GM21786 (cell line): ENCODE measurements around the gene GPAT3.
"Not testable (repeated sequence)": the region's sequence is repeated elsewhere in the genome, so short reads cannot be mapped to it uniquely, and the experiment has no call there.

Source experiments
- ATAC-seq: cut with Tn5 transposase; IDR thresholded peaks from one replicate; pipeline ENCODE4 v1.9.1; 2021; ENCODE audit not compliant: unreplicated experiment

GPAT3 gene

DNA sequence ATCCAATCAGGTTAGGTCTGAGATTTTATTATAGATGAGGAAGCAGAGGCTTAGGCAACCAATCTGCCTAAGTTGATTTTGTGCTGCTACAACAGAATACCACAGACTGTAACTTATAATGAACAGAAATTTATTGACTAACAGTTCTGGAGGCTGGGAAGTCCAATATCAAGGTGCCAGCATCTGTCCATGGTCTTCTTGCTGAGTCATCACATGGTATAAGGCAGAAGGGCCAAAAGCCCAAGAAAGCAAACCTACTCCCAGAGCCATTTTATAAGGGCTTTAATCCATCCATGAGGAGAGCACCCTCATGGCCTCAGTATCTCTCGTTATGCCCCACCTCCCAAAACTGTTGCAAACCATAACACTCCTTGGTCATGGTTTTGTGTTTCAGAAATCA, 55.8 kb downstream of the GPAT3 start:
- no peak for ATAC-seq

DNA sequence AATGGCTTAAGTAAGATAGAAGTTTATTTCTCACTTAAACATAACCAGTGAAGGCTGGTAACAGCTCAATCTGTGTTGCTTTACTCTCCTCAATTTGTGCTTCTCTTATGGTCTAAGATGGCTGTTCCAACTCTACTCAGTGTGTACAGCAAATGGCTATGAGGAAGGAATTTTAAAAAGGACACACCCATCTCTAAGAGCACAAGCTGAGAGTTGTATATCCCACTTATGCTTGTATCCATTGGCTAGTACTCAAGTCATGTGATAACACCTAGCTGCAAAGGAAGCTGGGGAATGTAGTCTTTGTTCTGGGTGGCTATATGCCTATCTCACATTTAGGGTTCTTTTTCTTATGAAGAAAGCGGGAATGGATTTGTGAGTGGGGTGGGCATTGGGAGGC, 63.3 kb downstream of the GPAT3 start:
- peak; percentile 83 for ATAC-seq

DNA sequence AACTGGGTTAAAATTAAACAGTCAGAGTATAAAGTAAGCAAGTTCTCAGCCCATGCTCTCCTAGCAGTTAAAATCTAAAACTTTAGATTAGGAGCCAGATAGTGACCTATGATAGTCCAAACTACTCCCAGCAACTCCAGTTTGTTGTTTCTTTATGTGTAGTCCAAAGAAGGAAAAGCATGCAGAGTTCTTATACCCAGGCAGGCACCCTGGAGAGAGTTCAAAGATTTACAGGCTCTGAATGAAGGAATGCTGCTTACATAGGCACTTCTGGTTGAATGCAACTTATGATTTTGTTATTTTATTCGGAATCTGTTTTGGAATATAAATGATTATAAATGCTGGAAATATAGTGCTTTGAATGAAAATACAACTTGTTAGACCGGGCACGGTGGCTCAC, 67.2 kb downstream of the GPAT3 start:
- no peak for ATAC-seq

DNA sequence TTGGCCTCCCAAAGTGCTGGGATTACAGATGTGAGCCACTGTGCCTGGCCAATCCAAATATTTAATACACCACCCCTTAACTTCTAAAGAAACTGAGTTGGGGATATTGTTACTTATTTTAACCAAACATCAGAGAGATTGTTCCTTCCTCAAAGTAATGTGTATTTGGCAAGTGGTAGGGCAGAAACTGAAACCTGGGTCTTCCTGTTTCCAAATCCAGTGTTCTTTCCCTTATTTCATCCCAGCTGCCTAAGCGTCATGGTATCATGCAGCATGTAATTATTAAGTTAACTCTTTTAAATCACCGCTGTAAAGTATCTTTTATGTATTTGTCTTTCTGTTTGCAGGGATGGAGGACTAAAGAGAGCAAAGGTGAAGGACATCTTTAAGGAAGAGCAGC, 68.4 kb downstream of the GPAT3 start:
- no peak for ATAC-seq

DNA sequence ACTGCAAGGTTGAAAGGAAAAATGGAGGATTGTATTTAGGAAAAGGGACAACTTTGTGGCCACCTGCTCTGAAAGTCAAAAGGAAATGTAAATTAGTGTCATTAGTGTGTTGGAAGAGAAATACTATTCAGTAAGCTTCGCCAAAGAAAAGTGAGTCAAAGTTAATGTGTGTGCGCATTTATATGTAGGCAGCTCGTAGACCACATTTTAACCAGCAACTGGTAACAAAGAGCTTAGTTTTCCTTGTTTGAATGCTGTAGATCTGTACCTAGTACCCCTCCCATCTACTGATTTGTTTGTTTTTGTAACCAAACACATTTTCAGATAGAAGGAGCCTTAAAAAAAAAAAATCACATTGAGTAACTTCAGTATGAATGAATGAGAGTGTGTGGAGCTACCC, 69.3 kb downstream of the GPAT3 start:
- no peak for ATAC-seq

DNA sequence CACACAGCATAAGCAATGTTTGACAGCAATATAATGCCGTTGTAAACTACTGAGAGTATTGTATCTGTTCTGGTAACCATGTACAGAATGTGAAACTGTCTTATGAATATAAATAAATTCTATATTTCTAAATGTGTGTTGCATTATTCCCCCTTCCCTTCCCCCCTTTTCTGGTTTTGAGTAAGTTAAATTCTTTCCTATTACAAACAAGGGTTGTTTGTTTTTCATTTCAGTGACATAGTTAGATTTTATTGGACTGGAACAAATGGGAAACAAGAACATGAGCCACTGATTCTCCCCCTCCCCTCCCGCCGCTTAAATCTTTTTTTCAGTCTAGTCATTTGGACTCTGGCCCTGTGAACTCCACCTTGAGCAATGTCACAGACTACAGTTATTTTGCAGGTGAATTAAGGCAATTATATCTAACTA, 69.8 kb downstream of the GPAT3 start:
- ATAC-seq: peak; percentile 47

DNA sequence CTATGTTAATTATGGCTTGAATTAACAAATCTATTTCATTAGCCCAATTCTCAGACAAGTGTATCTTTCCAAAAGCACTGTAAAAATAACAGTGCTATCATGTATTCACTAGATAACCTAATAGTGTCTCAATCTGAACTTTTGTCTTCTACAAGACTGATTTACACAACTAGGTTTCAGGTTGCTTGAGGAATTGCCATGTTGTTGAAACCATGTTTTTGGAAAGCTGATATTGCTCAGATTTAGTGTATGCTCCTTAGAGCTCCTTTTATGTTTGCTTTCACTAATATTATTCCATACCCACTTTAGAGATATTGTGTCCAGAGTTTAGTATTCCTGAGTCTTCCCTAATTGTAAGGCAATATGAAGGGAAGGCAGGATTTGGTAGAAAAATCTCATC, 70.6 kb downstream of the GPAT3 start:
- no peak for ATAC-seq

DNA sequence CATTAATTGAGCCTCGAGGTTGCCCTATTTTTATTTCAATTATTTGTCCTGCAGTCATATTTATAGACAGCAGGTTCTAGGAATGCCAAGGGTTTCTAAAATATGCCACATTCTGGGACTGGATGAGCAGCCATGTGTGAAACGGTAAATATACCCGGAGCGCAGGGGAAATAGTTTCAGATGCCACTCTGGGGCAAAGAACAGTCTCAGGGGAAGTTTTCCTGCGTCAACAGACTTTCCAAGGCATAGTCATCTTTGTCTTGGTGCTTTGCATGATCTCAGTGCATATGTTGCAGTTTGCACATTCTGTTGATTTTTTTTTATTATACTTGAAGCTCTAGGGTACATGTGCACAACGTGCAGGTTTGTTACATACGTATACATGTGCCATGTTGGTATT, 71.0 kb downstream of the GPAT3 start:
- ATAC-seq: peak; percentile 52

DNA sequence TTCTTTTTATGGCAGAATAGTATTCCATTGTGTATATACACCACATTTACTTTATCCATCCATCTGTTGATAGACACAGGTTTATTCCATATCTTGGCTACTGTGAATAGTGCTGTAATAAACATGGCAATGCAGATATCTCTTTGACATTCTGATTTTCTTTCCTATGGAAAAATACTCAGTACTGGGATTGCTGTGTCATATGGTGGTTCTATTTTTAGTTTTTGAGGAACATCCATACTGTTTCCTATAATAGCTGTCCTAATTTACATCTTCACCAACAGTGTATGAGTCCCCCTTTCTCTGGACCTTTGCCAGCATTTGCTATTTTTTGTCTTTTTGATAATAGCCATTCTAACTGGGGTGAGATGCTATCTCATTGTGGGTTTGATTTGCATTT, 73.5 kb downstream of the GPAT3 start:
- ATAC-seq: no peak

DNA sequence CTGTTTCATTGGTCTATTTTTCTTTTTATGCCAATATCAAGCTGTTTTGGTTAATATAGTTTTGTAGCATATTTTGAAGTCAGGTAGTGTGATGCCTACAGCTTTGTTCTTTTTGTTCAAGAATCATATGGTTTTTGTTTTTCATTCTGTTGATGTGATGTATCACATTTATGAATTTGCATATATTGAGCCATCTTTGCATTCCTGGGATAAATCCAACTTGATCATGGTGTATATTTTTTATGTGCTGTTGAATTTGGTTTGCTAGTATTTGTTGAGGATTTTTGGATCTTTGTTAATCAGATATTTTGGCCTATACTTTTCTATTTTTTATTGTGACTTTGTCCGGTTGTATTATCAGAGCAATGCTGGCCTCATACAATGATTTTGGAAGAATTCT, 74.8 kb downstream of the GPAT3 start:
- ATAC-seq: no peak

DNA sequence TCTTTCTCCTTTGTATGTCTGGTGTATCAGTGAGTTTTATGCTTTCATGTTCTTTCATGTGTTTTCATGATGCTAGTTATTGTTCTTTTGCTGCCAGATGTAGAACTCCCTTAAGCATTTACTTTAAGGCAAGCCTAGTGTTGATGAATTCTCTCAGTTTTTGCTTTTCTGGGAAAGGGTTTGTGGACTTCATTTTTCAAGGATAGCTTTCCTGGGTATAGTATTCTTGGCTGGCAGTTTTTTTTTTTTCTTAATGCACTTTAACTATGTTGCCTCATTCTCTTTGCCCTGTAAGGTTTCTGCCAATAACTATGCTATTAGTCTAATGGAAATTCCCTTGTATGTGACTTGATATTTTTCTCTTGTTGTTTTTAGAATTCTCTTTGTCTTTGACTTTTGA, 77.1 kb downstream of the GPAT3 start:
- ATAC-seq: no peak

DNA sequence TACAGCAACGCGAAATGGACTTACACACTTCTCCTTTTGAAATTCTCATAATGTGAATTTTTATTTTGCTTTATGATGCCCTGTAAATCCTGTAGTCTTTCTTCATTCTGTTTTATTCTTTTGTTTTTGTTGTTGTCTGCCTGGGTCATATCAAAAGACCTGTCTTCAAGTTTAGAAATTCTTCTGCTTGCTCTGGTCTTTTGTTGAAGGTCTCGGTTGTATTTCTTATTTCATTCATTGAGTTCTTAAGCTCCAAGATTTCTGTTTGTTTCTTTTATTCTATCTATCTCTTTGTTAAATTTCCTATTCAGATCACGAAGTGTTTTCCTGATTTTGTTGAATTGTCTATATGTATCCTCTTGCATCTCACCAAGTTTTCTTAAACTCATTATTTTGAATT, 78.1 kb downstream of the GPAT3 start:
- no peak for ATAC-seq

DNA sequence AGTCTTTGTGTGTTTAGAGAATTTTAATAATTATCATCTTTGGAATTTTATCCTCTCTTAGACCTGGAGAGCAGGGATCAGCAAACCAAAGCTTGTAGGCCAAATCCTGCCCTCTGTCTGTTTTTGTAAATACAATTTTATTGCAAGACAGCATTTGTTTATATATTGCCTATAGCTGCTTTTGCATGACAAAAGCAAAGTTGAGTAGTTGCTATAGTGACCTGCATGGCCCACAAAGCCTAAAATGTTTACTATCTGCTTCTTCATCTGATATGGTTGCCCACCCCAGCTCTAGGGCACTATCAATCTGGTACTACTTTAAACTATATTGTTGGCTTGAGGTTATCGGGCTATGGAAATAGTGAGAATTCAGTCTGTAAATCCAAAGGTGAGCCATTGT, 80.3 kb downstream of the GPAT3 start:
- ATAC-seq: no peak

DNA sequence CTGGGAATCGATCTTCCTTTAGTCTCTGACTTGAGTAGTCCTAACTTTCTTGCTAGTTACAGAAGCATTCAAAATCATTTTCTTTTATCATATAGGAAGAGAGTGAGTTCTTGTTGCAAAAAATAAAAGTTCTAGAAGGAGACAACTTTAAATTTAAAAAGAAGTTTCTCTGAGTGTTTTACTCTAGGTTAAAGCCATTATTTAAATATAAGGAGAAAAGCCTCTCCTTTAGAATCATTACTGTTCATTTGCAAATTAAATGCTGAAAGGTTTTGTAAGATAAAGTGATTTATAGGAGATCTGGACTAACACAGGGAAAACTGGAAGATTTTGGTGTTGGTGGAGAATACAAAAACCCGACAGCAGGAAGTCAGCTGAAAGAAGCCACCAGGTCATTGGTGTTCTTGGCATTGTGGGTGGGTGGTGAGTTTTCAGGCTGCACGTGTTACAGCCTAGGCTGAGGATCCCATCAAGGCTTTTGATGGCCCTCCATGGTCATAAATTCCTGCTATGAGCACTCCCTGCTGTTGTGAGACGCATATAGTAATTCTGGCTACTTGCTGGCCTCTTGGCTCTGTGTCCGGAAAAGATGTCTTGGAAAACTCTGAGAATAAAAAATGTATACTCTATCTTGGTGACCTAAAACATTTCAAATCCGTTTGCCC, 81.6 kb downstream of the GPAT3 start:
- ATAC-seq: no peak

DNA sequence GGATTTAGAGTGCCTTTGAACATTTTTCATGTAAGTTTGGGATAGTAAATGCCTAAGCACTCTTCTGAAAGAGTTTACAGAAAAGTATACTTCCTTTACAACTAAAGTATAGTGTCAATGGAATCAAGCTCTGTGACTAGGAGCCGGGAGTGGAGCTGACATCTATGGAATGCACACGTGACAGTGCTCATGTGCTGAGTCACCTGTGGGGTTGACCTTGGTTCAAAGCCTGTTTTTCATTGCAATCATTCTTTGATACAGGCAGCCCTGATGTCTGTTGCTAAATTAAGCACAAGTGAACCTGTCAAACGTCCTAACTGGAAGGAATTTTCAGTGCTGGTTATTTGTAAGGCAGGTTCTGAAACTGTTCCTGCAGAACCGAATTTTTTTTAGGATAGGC, 82.5 kb downstream of the GPAT3 start:
- ATAC-seq: no peak

DNA sequence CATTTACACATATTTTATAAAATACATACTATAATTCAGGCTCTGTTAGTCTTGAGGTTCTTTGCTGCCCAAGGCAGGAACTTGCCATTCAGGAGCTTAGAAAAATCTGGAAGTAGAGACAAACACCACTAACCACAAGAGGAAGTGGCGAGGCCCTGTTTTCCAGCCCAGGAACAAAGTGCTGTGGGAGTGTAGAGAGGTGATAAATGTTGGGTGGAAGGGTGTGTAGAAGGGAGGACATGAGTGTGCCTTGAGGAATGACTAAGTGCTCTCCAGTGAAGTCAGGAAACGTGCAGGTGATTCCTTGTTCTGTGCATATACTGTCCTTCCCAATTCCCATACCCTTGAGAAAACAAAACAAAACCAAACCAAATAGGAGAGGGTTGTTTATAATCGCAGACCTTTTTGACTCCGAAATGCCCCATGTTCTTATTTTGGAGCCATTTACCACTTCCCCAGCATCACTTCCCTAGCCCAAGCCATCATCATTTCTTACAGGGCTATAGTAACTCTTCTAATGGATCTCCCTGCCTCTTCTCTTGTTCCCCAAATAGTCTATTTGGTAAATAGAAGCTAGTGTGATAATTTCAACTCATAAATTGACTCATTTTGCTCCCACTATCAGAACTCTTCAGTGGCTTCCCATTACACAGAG, 83.2 kb downstream of the GPAT3 start:
- no peak for ATAC-seq

DNA sequence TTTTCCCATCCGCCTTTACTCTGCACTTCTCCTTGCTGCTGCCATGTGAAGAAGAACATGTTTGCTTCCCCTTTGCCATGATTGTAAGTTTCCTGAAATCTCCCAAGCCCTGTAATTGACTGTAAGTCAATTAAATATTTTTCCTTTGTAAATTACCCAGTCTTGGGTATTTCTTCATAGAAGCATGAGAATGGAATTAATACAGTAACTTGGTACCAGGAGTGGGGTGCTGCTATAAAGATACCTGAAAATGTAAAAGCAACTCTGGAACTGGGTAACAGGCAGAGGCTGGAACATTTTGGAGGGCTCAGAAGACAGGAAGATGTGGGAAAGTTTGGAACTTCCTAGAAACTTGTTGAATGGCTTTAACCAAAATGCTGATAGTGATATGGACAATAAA, 86.2 kb downstream of the GPAT3 start:
- ATAC-seq: not testable (repeated sequence)

DNA sequence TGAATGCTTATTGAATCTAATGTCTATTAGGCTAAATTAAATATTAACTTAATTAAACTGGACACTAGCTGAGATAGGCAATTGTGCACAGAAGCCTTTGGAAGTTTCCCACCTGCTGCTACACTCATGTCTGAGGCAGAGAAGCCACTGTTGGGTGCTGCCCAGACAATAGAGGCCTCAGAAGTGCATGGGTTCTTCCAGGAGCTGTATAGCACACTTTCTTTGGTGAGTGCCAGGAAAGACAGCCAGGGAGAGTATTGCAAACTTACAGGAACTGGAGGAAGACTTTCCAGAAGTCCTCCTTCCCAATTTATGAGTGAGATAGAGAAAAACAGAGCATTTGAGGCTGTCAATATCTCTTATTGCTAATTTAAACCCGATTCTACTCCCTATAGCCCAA, 89.9 kb downstream of the GPAT3 start:
- no peak for ATAC-seq

DNA sequence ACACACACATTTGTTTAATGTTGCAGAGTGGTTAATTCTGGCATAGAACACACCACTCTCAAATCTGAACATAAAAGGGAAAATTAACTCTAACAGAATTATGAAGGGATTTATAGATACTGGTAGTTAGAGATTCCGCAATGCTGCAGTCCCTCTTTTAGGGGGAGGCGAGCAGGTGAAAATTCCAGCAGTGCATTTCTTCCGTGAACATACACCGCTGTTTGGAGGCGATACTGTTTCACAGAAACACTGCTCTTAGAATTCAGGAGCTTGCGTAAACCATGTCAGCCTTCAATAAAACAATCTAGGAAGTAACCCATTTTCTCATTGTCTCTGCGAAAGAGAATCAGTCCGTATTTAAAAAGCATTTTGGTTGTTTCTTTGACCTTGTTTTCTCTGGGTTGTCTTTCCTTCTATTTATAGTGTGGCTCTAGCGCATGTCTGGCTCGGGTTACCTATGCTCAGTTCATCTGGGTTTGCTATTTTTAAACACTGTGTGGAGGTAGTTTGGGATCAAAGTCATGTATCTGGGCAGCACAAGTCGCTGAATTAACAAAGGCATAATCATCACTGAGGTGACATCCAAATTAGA, 90.4 kb downstream of the GPAT3 start:
- ATAC-seq: no peak

DNA sequence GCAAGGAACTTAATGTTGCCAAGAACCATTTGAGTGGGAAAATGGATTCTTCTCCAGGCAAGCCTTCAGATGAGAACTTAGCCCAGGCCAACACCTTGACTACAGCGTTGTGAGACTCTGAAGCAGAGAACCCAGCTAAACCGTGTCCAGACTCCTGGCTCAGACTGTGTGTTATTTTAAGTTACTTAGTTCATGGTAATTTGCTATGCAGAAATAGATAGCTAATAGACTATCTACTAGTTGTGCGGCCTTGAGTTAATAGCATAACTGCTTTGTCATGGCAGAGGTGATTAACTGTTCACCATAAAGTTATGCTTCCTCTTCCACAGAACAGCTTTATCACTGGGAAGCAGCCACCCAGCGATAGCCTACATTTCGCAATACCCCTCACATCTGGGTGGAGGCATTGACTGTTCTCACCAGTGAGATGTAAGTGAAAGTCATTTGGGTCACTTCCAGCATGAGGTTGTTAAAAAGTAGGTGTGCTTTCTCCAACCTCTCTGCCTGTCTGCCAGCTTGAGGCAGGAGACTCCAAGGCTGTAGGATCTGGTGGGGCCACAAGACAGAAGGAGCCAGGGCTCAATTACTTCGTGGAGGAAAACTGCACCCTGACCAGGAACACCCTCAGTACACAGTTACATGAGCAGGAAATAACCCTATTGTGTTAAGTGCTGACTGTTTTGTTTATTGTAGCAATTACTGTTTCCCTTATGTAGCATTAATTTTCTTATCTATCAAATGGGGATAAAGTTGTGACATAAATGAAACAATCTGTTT, 94.2 kb downstream of the GPAT3 start:
- no peak for ATAC-seq

DNA sequence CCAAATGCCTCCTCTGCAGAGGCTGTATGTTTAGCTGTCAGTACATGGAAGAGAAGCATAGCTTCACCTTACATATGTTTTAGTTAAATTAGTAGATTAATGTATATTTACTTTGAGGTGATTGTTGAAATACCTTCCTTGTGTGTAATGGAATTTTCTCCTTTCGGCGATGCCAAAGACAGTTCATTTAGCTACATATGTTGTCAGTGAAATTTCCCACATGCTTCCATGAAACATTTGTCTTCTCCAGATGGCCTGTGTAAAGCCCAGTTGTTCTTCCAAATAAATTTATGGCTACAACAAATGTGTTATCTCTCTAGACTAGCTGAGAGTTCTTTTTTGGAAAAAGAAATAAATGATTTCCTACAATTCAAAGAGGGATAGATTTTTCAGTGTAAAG, 95.2 kb downstream of the GPAT3 start:
- ATAC-seq: no peak

DNA sequence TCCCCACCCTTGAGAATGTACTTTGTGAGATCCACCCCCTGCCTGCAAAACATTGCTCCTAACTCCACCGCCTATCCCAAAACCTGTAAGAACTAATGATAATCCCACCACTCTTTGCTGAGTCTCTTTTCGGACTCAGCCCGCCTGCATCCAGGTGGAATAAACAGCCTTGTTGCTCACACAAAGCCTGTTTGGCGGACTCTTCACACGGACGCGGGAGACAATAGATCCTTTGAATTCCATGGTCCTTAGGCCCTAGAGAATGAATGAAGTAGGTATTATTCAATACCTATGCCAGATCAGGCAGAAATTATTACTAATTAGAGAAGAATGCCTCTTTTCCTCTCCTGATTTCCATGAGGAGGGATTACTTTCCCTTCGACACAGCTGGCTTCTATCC, 101.0 kb downstream of the GPAT3 start:
- no peak for ATAC-seq
